NCI-H345 treated with DMSO at 0.1 percent for 48 hours (cell line): ENCODE data around the gene SETX.

Source experiments
- DNase-seq: peaks from one replicate; lab custom pipeline; 2025; ENCODE audit not compliant: unreplicated experiment; lab: John Stamatoyannopoulos, UW

SETX gene

GRCh38 chr9:132242621-132243155, 112.1 kb downstream of the SETX start:
- no peak for DNase-seq

- DNase-seq: no peak
Observed at GRCh38 chr9:132241840-132242620, 112.8 kb downstream of the SETX start.

- DNase-seq: no peak
Observed at GRCh38 chr9:132241483-132241839, 113.3 kb downstream of the SETX start.

GRCh38 chr9:132240841-132241482, 113.8 kb downstream of the SETX start:
- peak; percentile 67 for DNase-seq

GRCh38 chr9:132239999-132240840, 114.6 kb downstream of the SETX start:
- DNase-seq: no peak

GRCh38 chr9:132239518-132239917, 115.3 kb downstream of the SETX start:
- no peak for DNase-seq

GRCh38 chr9:132238992-132239391, 115.8 kb downstream of the SETX start:
- DNase-seq: no peak

- no peak for DNase-seq
Observed at GRCh38 chr9:132238026-132238972, 116.5 kb downstream of the SETX start.

GRCh38 chr9:132237481-132237880, 117.3 kb downstream of the SETX start:
- no peak for DNase-seq

GRCh38 chr9:132236662-132237311, 118.0 kb downstream of the SETX start:
- DNase-seq: no peak

GRCh38 chr9:132235894-132236661, 118.7 kb downstream of the SETX start:
- DNase-seq: peak; percentile 68

- no peak for DNase-seq
Observed at GRCh38 chr9:132235125-132235524, 119.7 kb downstream of the SETX start.

GRCh38 chr9:132234535-132234934, 120.3 kb downstream of the SETX start:
- DNase-seq: no peak

- no peak for DNase-seq
Observed at GRCh38 chr9:132233138-132233537, 121.6 kb downstream of the SETX start.

GRCh38 chr9:132232522-132232921, 122.3 kb downstream of the SETX start:
- no peak for DNase-seq

GRCh38 chr9:132231019-132231701, 123.6 kb downstream of the SETX start:
- no peak for DNase-seq

GRCh38 chr9:132230605-132231004, 124.2 kb downstream of the SETX start:
- DNase-seq: no peak

GRCh38 chr9:132228062-132228461, 126.7 kb downstream of the SETX start:
- no peak for DNase-seq
